HG03045 (cell line): ENCODE data around the gene MAP2K2.

Experiments
- ATAC-seq: cut with Tn5 transposase; IDR thresholded peaks from one replicate; pipeline ENCODE4 v1.9.1; 2021; ENCODE audit warnings: mild to moderate bottlenecking, moderate library complexity; ENCODE audit not compliant: unreplicated experiment

Gene MAP2K2

GRCh38 chr19:4081441-4082129 is 42.3 kb downstream of the MAP2K2 start:
- ATAC-seq = no peak

- no peak for ATAC-seq
Measured at GRCh38 chr19:4080473-4080872, 43.4 kb downstream of the MAP2K2 start.

- no peak for ATAC-seq
Measured at GRCh38 chr19:4077800-4078684, 45.9 kb downstream of the MAP2K2 start.

GRCh38 chr19:4077007-4077374 is 46.9 kb downstream of the MAP2K2 start:
- ATAC-seq = no peak

GRCh38 chr19:4075373-4075772 is 48.5 kb downstream of the MAP2K2 start:
- ATAC-seq = no peak

GRCh38 chr19:4071610-4072009 is 52.3 kb downstream of the MAP2K2 start:
- no peak for ATAC-seq

GRCh38 chr19:4069331-4069959 is 54.5 kb downstream of the MAP2K2 start:
- no peak for ATAC-seq

GRCh38 chr19:4068047-4068966 is 55.6 kb downstream of the MAP2K2 start:
- ATAC-seq = no peak

GRCh38 chr19:4067396-4068046 is 56.4 kb downstream of the MAP2K2 start:
- no peak for ATAC-seq

GRCh38 chr19:4066682-4067395 is 57.1 kb downstream of the MAP2K2 start, which contains the start of gene ZBTB7A:
TSS of gene ZBTB7A (minus strand) at chr19:4066899. CDS start at chr19:4055232, 11,667 bp downstream.
- ATAC-seq = no peak

- no peak for ATAC-seq
Measured at GRCh38 chr19:4066176-4066606, 57.7 kb downstream of the MAP2K2 start.

- peak; percentile 68 for ATAC-seq
Measured at GRCh38 chr19:4065430-4066175, 58.3 kb downstream of the MAP2K2 start.

- ATAC-seq = peak; percentile 2
Measured at GRCh38 chr19:4064496-4065260, 59.2 kb downstream of the MAP2K2 start.

- ATAC-seq = no peak
Measured at GRCh38 chr19:4064149-4064495, 59.8 kb downstream of the MAP2K2 start.

- no peak for ATAC-seq
Measured at GRCh38 chr19:4063369-4064148, 60.4 kb downstream of the MAP2K2 start.

- no peak for ATAC-seq
Measured at GRCh38 chr19:4062419-4063368, 61.2 kb downstream of the MAP2K2 start.
